GM23338 (cell line): Measurements from ENCODE around the gene LRRC38. TPM values are rescaled to one million over a fixed set of nuclear protein-coding genes. Genes with fewer than 3 reads are reported as not detected.

ENCODE experiments used
- ATAC-seq: fragments of 200-7000 bp; cut with Tn5 transposase; 3 replicates; pipeline ENCODE4 v1.9.1; 2020
- DNase-seq: peaks from one replicate; pipeline ENCODE4 v3.0.0-alpha.2; 2015; ENCODE audit warnings: low spot score
- H2AFZ ChIP-seq: fragments of 200-600 bp; sonication (generic); 2 replicates; pipeline ENCODE4 v1.8.0; 2016; ENCODE audit warnings: antibody characterized with exemption, mild to moderate bottlenecking, moderate library complexity
- H3F3A ChIP-seq: fragments of 200-600 bp; sonication (generic); replicated peaks from 2 replicates; pipeline ENCODE4 v1.8.0; 2017; ENCODE audit warnings: antibody characterized with exemption, mixed run types, low read depth
- H3K27ac ChIP-seq: fragments of 200-600 bp; sonication (generic); 2 replicates; pipeline ENCODE4 v1.6.1; 2016; ENCODE audit warnings: low read depth
- H3K27me3 ChIP-seq: fragments of 200-600 bp; sonication (generic); 2 replicates; pipeline ENCODE4 v1.8.0; 2016; ENCODE audit warnings: mild to moderate bottlenecking, mixed run types, moderate library complexity; ENCODE audit not compliant: insufficient read depth
- H3K36me3 ChIP-seq: fragments of 200-600 bp; sonication (generic); 2 replicates; pipeline ENCODE4 v1.8.0; 2016; ENCODE audit warnings: mild to moderate bottlenecking; ENCODE audit not compliant: insufficient read depth
- H3K4me1 ChIP-seq: fragments of 200-600 bp; sonication (generic); 2 replicates; pipeline ENCODE4 v1.8.0; 2016; ENCODE audit warnings: mild to moderate bottlenecking, moderate library complexity; ENCODE audit not compliant: insufficient read depth
- H3K4me2 ChIP-seq: fragments of 200-600 bp; sonication (generic); 2 replicates; pipeline ENCODE4 v1.7.1; 2017; ENCODE audit warnings: mixed run types
- H3K4me3 ChIP-seq: fragments of 200-600 bp; sonication (generic); 2 replicates; pipeline ENCODE4 v1.6.1; 2016; ENCODE audit warnings: mixed run types
- H3K79me2 ChIP-seq: fragments of 200-600 bp; sonication (generic); replicated peaks from 2 replicates; pipeline ENCODE4 v1.8.0; 2017; ENCODE audit warnings: mild to moderate bottlenecking; ENCODE audit not compliant: insufficient read depth
- H3K9me2 ChIP-seq: fragments of 200-600 bp; sonication (generic); 2 replicates; pipeline ENCODE4 v1.8.0; 2017; ENCODE audit not compliant: insufficient read depth
- H4K20me1 ChIP-seq: fragments of 200-600 bp; sonication (generic); replicated peaks from 2 replicates; pipeline ENCODE4 v1.8.0; 2017; ENCODE audit warnings: mild to moderate bottlenecking; ENCODE audit not compliant: insufficient read depth
- H3K27ac Mint-ChIP-seq: 2 replicates; pipeline ENCODE4 v1.8.0; 2020; ENCODE audit warnings: inconsistent platforms, mild to moderate bottlenecking, moderate library complexity, mixed read lengths
- H3K27me3 Mint-ChIP-seq: 3 replicates; pipeline ENCODE4 v1.8.0; 2022; ENCODE audit warnings: low read depth, mild to moderate bottlenecking, moderate library complexity, mixed read lengths, inconsistent platforms; ENCODE audit not compliant: insufficient read depth, poor library complexity
- H3K36me3 Mint-ChIP-seq: 3 replicates; pipeline ENCODE4 v1.8.0; 2021; ENCODE audit warnings: low read depth, mild to moderate bottlenecking, inconsistent platforms, moderate library complexity, mixed read lengths
- H3K4me1 Mint-ChIP-seq: 3 replicates; pipeline ENCODE4 v1.8.0; 2020; ENCODE audit warnings: mild to moderate bottlenecking, inconsistent platforms, mixed read lengths
- H3K4me3 Mint-ChIP-seq: 3 replicates; pipeline ENCODE4 v1.8.0; 2021; ENCODE audit warnings: moderate library complexity, mild to moderate bottlenecking, inconsistent platforms, mixed read lengths
- H3K9me3 Mint-ChIP-seq: 3 replicates; pipeline ENCODE4 v1.8.0; 2020; ENCODE audit warnings: moderate library complexity, mild to moderate bottlenecking, inconsistent platforms, mixed read lengths
- CREB1 ChIP-seq: fragments of 250-450 bp; sonication (Bioruptor Pico); IDR thresholded peaks from 2 replicates; pipeline ENCODE4 v1.5.0; 2020; ENCODE audit warnings: low read depth, mild to moderate bottlenecking, moderate library complexity
- CTCF ChIP-seq, 2 experiments: fragments of 200-600 bp in 1 of 2; sonication (generic) in 1 of 2; conservative IDR thresholded peaks; 2 replicates each; pipeline versions ENCODE4 v1.5.1 to v1.6.1; 2016 to 2017; ENCODE audit warnings: antibody characterized with exemption in 2 of 2, low read depth in 2 of 2, mild to moderate bottlenecking in 2 of 2, moderate library complexity in 1 of 2
- ETS1 ChIP-seq: IDR thresholded peaks from 2 replicates; pipeline ENCODE4 v1.6.1; 2016; ENCODE audit warnings: antibody characterized with exemption
- EZH2phosphoT487 ChIP-seq: fragments of 200-600 bp; sonication (generic); IDR thresholded peaks from one replicate; pipeline ENCODE4 v1.8.1; 2018; ENCODE audit warnings: antibody characterized with exemption; ENCODE audit not compliant: unreplicated experiment
- NANOG ChIP-seq: IDR thresholded peaks from 2 replicates; pipeline ENCODE4 v1.6.1; 2016; ENCODE audit warnings: antibody characterized with exemption, borderline replicate concordance
- POLR2AphosphoS5 ChIP-seq: IDR thresholded peaks from 2 replicates; pipeline ENCODE4 v1.6.1; 2016; ENCODE audit warnings: antibody characterized with exemption, low read depth
- REST ChIP-seq: IDR thresholded peaks from one replicate; pipeline ENCODE4 v1.6.1; 2018; ENCODE audit warnings: antibody characterized with exemption; ENCODE audit not compliant: unreplicated experiment
- STAT1 ChIP-seq: IDR thresholded peaks from one replicate; pipeline ENCODE4 v1.6.1; 2016; ENCODE audit warnings: antibody characterized with exemption; ENCODE audit not compliant: unreplicated experiment
- ZNF114 ChIP-seq: fragments of 250-450 bp; sonication (Bioruptor Pico); IDR thresholded peaks from 2 replicates; pipeline ENCODE4 v1.5.0; 2020; ENCODE audit warnings: mild to moderate bottlenecking, moderate library complexity
- ZNF331 ChIP-seq: fragments of 250-450 bp; sonication (Bioruptor Pico); IDR thresholded peaks from 2 replicates; pipeline ENCODE4 v1.5.0; 2020; ENCODE audit warnings: low read depth, mild to moderate bottlenecking, moderate library complexity
- polyA plus RNA-seq: library from polyadenylated mRNA; unstranded; fragments of >200 nt; fragmentation: Nextera tagmentation; extraction: Ambion mirVana; gene quantifications from 2 replicates; pipeline ENCODE4 v1.2.1, GENCODE V29; 2016
- total RNA-seq: library from RNA; depleted of rRNA; stranded (reverse); fragments of >200 nt; shearing (Covaris generic); gene quantifications from 2 replicates; pipeline ENCODE4 v1.2.3, GENCODE V29; 2014

The LRRC38 gene
- total and polyA plus RNA-seq, 2 experiments from 2014 or later = 0.17 TPM; not detected in 1

- TF ChIP-seq REST = no peak
- TF ChIP-seq CTCF (conservative IDR thresholded peaks at IDR 0.05; ENCODE audit: low read depth in 2 of 2) = no peak
- no peak for TF ChIP-seq CREB1 (CRISPR knock-in tag)
- TF ChIP-seq EZH2phosphoT487 = no peak
- TF ChIP-seq STAT1 = no peak
- no peak for TF ChIP-seq ETS1
Observed at GRCh38 chr1:13456904-13457532, 56.8 kb downstream of the LRRC38 start (continued).

- H4K20me1 ChIP-seq = no peaks in the 10 kb centered on the region
- peaks cover 19% of the 10 kb centered on the region; the same call in 1 of the 3 replicates for H3K36me3 Mint-ChIP-seq
- no peak overlapping the region for H3K4me3 Mint-ChIP-seq
- peaks cover 4% of the 10 kb centered on the region for H3K27me3 Mint-ChIP-seq
- no peak overlapping the region for H3K27ac ChIP-seq
- H3F3A ChIP-seq = no peaks in the 10 kb centered on the region
- no peak overlapping the region for H3K4me2 ChIP-seq
- no peaks in the 10 kb centered on the region for H3K4me1 ChIP-seq
- no peaks in the 10 kb centered on the region for H3K79me2 ChIP-seq
- TF ChIP-seq POLR2AphosphoS5 = no peak
- TF ChIP-seq ZNF331 (CRISPR knock-in tag) = no peak
- no peak for TF ChIP-seq ETS1
- TF ChIP-seq NANOG = no peak
- no peak for TF ChIP-seq ZNF114
- TF ChIP-seq CREB1 (CRISPR knock-in tag) = no peak
- no peak for TF ChIP-seq CTCF (conservative IDR thresholded peaks at IDR 0.05; ENCODE audit: low read depth in 2 of 2)
- no peaks in the 10 kb centered on the region for H3K9me2 ChIP-seq
- H2AFZ ChIP-seq = no peak overlapping the region
- DNase-seq (no peak), ATAC-seq (no peak)
- no peaks in the 10 kb centered on the region for H3K36me3 ChIP-seq
- no peaks in the 10 kb centered on the region for H3K27me3 ChIP-seq
- H3K4me1 Mint-ChIP-seq = no peaks in the 10 kb centered on the region
- no peak overlapping the region for H3K4me3 ChIP-seq
- H3K9me3 Mint-ChIP-seq = peaks cover 82% of the 10 kb centered on the region
- no peak overlapping the region for H3K27ac Mint-ChIP-seq
Observed at GRCh38 chr1:13451399-13451965, 62.3 kb downstream of the LRRC38 start.
